ENCODE measurements around the gene ZNF385B. TPM values are rescaled to one million over a fixed set of nuclear protein-coding genes. Genes with fewer than 3 reads are reported as not detected.

ZNF385B gene
- total RNA-seq, 1 experiment from 2014 or later = 2.2 TPM

DNA sequence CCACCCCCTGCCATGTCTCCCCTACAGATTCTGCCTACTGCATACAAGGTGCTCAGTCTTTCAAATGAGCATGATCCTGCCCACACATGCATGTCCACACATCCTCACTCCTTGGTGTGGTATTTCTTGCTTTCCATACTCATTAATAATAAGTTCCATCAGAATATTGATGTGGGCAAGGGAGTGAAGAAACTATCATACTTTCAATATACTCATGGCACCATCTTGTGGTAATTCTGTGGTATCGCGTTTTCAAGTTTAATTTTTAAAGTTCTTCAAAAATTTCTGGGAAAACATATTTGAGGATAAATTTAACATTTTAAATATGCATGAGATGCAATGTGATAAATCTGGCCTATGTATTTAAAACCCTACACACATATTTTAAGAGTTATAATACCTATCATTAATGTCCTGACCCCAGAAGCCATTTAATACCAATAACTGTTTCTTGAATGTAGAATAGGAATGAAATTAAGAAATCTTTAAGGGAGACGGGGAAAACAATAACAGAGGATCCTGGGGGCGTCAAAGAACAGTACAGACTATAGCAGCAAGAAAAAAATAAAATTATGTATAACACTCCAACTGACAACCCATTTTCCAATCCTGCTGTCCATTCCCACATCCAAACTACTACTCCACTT is 110.1 kb downstream of the ZNF385B start:
- Mint-ChIP-seq H3K27me3 (ENCODE audit: low read depth) (no peaks in the 10 kb centered on the region), H3K27ac (no peak overlapping the region), H3K36me3 (peaks cover 5% of the 10 kb centered on the region), H3K4me1 (peaks cover 8% of the 10 kb centered on the region), H3K4me3 (no peak overlapping the region), H3K9me3 (peaks cover 8% of the 10 kb centered on the region)
- ChIA-PET CTCF (no interaction called here), POLR2A (no interaction called here)
- DNase-seq (ENCODE audit: low spot score) (no peak), ATAC-seq (no peak)
- TF ChIP-seq, protein P1, sequence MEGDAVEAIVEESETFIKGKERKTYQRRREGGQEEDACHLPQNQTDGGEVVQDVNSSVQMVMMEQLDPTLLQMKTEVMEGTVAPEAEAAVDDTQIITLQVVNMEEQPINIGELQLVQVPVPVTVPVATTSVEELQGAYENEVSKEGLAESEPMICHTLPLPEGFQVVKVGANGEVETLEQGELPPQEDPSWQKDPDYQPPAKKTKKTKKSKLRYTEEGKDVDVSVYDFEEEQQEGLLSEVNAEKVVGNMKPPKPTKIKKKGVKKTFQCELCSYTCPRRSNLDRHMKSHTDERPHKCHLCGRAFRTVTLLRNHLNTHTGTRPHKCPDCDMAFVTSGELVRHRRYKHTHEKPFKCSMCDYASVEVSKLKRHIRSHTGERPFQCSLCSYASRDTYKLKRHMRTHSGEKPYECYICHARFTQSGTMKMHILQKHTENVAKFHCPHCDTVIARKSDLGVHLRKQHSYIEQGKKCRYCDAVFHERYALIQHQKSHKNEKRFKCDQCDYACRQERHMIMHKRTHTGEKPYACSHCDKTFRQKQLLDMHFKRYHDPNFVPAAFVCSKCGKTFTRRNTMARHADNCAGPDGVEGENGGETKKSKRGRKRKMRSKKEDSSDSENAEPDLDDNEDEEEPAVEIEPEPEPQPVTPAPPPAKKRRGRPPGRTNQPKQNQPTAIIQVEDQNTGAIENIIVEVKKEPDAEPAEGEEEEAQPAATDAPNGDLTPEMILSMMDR (IDR thresholded peaks at IDR 0.05) = peak; percentile 41; the same call in 1 of the 2 replicates
- TF ChIP-seq ZNF232 (CRISPR knock-in tag; IDR thresholded peaks at IDR 0.05) = no peak

DNA sequence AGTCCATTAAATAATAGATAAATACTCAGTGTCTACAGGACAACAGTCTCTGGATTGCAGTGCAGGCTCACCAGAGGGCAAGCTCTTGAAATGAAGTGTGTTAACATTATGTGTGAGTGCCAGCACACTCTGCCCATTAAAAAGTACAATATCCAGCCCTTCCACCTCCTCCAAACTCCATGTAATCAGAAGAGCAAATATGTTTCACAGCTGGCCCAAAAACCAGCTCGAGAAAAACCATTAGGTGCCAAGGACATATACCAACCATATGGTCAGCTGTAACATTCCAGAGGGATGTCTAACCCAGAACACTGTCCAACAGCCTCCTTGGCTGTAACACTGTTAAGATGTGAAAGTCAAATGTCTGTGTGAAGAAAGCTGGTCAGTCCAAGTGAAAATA is 112.2 kb downstream of the ZNF385B start:
- Mint-ChIP-seq H3K27me3 (ENCODE audit: low read depth) (no peaks in the 10 kb centered on the region), H3K4me1 (peaks cover 8% of the 10 kb centered on the region), H3K27ac (no peak overlapping the region), H3K9me3 (no peaks in the 10 kb centered on the region; the same call in 1 of the 2 replicates), H3K4me3 (no peak overlapping the region), H3K36me3 (no peaks in the 10 kb centered on the region)
- no peak for ATAC-seq
- DNase-seq (ENCODE audit: low spot score) = no peak
- TF ChIP-seq, protein P2, sequence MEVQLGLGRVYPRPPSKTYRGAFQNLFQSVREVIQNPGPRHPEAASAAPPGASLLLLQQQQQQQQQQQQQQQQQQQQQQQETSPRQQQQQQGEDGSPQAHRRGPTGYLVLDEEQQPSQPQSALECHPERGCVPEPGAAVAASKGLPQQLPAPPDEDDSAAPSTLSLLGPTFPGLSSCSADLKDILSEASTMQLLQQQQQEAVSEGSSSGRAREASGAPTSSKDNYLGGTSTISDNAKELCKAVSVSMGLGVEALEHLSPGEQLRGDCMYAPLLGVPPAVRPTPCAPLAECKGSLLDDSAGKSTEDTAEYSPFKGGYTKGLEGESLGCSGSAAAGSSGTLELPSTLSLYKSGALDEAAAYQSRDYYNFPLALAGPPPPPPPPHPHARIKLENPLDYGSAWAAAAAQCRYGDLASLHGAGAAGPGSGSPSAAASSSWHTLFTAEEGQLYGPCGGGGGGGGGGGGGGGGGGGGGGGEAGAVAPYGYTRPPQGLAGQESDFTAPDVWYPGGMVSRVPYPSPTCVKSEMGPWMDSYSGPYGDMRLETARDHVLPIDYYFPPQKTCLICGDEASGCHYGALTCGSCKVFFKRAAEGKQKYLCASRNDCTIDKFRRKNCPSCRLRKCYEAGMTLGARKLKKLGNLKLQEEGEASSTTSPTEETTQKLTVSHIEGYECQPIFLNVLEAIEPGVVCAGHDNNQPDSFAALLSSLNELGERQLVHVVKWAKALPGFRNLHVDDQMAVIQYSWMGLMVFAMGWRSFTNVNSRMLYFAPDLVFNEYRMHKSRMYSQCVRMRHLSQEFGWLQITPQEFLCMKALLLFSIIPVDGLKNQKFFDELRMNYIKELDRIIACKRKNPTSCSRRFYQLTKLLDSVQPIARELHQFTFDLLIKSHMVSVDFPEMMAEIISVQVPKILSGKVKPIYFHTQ (CRISPR knock-in tag; IDR thresholded peaks at IDR 0.05) = no peak
- TF ChIP-seq ATF1 (CRISPR knock-in tag; IDR thresholded peaks at IDR 0.05) (no peak), ESRRA (CRISPR knock-in tag; IDR thresholded peaks at IDR 0.05; ENCODE audit: borderline replicate concordance) (no peak), EMX1 (CRISPR knock-in tag; IDR thresholded peaks at IDR 0.05) (no peak), ELF4 (CRISPR knock-in tag; IDR thresholded peaks at IDR 0.05; ENCODE audit: low read depth) (no peak), ZNF121 (CRISPR knock-in tag; IDR thresholded peaks at IDR 0.05) (no peak), SMAD4 (CRISPR knock-in tag; IDR thresholded peaks at IDR 0.05) (no peak), CREB1 (CRISPR knock-in tag; IDR thresholded peaks at IDR 0.05) (no peak), SOX15 (CRISPR knock-in tag; IDR thresholded peaks at IDR 0.05) (no peak), TEAD1 (CRISPR knock-in tag; IDR thresholded peaks at IDR 0.05) (no peak)
- POLR2A ChIA-PET = no interaction called here
- CTCF ChIA-PET = interaction anchor here (1.7 kb wide), 1 partner anchor 338 kb away, joined by 6 read pairs; no protein-coding TSS in a partner anchor

DNA sequence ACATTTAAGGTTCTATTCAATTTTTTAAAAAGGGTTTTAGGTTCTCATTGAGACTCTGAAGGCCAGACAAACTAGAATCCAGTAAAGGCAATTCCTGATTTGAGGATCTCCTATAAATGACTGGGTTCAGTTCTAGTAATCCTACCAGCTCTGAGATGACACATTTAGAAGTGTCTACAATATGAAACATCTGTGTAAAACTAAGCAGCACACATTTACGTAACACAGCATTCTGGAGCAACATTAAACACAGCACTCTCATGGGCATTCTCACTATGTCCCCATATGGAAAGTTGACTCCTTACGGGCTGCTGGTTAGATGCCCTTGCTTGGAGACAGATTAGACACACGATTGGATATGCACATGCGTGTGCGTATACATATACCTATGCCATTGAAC is 114.4 kb downstream of the ZNF385B start:
- Mint-ChIP-seq H3K9me3 (no peaks in the 10 kb centered on the region), H3K4me3 (no peak overlapping the region), H3K27me3 (ENCODE audit: low read depth) (no peaks in the 10 kb centered on the region), H3K36me3 (no peaks in the 10 kb centered on the region), H3K27ac (no peak overlapping the region), H3K4me1 (peaks cover 8% of the 10 kb centered on the region)
- DNase-seq (ENCODE audit: low spot score) = no peak
- ATAC-seq = no peak
- ChIA-PET POLR2A (no interaction called here), CTCF (no interaction called here)
- TF ChIP-seq CREB1 (CRISPR knock-in tag; IDR thresholded peaks at IDR 0.05) = no peak
- no peak for TF ChIP-seq ZNF423 (CRISPR knock-in tag; IDR thresholded peaks at IDR 0.05)
- TF ChIP-seq SMAD4 (CRISPR knock-in tag; IDR thresholded peaks at IDR 0.05) = no peak
- TF ChIP-seq, protein P3, sequence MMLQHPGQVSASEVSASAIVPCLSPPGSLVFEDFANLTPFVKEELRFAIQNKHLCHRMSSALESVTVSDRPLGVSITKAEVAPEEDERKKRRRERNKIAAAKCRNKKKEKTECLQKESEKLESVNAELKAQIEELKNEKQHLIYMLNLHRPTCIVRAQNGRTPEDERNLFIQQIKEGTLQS (CRISPR knock-in tag; conservative IDR thresholded peaks at IDR 0.05) = no peak

DNA sequence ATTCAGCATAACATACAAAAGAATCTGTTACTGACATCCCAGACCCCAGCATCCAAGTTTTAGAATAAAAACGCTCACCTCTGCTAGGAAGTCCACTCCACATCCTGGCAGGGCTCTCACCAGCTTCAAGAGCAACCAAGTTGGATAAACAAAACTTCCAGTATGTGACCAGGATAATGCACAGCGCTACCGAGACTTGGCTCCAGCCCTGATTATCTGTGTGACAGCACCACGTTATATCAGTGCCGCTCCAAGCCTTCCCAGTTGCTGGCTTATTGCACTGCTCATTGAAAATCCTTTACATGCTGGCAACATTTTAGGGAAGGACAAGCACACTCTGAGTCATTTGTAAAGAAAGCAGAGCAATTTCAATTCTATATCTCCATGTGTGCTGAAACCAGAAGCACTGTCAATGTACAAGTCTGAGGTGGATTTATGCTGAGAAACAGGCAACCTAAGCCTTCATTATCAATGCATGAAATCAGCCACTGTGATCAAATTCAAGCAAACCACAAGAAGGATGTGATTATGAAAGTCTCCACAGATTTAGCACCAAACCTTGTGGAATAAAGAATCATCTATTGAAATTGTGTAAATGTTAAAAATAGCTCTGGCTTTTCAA is 115.7 kb downstream of the ZNF385B start:
- ChIA-PET CTCF (interaction anchor here (1.8 kb wide), 1 partner anchor 335 kb away, joined by 5 read pairs; no protein-coding TSS in a partner anchor), POLR2A (no interaction called here)
- ATAC-seq (peak; percentile 22; the same call in 1 of the 2 replicates), DNase-seq (ENCODE audit: low spot score) (no peak)
- Mint-ChIP-seq H3K27me3 (ENCODE audit: low read depth) (no peaks in the 10 kb centered on the region), H3K36me3 (no peaks in the 10 kb centered on the region), H3K27ac (no peak overlapping the region), H3K4me3 (no peak overlapping the region), H3K9me3 (no peaks in the 10 kb centered on the region), H3K4me1 (peaks cover 6% of the 10 kb centered on the region)
- TF ChIP-seq, protein P4, sequence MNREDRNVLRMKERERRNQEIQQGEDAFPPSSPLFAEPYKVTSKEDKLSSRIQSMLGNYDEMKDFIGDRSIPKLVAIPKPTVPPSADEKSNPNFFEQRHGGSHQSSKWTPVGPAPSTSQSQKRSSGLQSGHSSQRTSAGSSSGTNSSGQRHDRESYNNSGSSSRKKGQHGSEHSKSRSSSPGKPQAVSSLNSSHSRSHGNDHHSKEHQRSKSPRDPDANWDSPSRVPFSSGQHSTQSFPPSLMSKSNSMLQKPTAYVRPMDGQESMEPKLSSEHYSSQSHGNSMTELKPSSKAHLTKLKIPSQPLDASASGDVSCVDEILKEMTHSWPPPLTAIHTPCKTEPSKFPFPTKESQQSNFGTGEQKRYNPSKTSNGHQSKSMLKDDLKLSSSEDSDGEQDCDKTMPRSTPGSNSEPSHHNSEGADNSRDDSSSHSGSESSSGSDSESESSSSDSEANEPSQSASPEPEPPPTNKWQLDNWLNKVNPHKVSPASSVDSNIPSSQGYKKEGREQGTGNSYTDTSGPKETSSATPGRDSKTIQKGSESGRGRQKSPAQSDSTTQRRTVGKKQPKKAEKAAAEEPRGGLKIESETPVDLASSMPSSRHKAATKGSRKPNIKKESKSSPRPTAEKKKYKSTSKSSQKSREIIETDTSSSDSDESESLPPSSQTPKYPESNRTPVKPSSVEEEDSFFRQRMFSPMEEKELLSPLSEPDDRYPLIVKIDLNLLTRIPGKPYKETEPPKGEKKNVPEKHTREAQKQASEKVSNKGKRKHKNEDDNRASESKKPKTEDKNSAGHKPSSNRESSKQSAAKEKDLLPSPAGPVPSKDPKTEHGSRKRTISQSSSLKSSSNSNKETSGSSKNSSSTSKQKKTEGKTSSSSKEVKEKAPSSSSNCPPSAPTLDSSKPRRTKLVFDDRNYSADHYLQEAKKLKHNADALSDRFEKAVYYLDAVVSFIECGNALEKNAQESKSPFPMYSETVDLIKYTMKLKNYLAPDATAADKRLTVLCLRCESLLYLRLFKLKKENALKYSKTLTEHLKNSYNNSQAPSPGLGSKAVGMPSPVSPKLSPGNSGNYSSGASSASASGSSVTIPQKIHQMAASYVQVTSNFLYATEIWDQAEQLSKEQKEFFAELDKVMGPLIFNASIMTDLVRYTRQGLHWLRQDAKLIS (CRISPR knock-in tag; IDR thresholded peaks at IDR 0.05; ENCODE audit: borderline replicate concordance) = no peak
- TF ChIP-seq, protein P5, sequence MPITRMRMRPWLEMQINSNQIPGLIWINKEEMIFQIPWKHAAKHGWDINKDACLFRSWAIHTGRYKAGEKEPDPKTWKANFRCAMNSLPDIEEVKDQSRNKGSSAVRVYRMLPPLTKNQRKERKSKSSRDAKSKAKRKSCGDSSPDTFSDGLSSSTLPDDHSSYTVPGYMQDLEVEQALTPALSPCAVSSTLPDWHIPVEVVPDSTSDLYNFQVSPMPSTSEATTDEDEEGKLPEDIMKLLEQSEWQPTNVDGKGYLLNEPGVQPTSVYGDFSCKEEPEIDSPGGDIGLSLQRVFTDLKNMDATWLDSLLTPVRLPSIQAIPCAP (CRISPR knock-in tag; IDR thresholded peaks at IDR 0.05) = no peak
- no peak for TF ChIP-seq ZNF121 (CRISPR knock-in tag; IDR thresholded peaks at IDR 0.05)
- TF ChIP-seq, protein P6, sequence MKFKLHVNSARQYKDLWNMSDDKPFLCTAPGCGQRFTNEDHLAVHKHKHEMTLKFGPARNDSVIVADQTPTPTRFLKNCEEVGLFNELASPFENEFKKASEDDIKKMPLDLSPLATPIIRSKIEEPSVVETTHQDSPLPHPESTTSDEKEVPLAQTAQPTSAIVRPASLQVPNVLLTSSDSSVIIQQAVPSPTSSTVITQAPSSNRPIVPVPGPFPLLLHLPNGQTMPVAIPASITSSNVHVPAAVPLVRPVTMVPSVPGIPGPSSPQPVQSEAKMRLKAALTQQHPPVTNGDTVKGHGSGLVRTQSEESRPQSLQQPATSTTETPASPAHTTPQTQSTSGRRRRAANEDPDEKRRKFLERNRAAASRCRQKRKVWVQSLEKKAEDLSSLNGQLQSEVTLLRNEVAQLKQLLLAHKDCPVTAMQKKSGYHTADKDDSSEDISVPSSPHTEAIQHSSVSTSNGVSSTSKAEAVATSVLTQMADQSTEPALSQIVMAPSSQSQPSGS (CRISPR knock-in tag; IDR thresholded peaks at IDR 0.05; ENCODE audit: borderline replicate concordance, low read depth) = no peak
